Measurements from ENCODE around the gene IFNA21.
"Not testable (repeated sequence)": the region's sequence is repeated elsewhere in the genome, so short reads cannot be mapped to it uniquely, and the experiment has no call there.

The IFNA21 gene

GRCh38 chr9:21141427-21141882, 25.0 kb downstream of the IFNA21 start, which contains the start of gene IFNW1:
TSS of gene IFNW1 (minus strand) at chr9:21141832. CDS start at chr9:21141570, 262 bp downstream.
- DNase-seq (ENCODE audit: low spot score) = no peak

- no peak for DNase-seq (ENCODE audit: low spot score)
Observed at GRCh38 chr9:21137020-21137419, 29.4 kb downstream of the IFNA21 start.

DNA sequence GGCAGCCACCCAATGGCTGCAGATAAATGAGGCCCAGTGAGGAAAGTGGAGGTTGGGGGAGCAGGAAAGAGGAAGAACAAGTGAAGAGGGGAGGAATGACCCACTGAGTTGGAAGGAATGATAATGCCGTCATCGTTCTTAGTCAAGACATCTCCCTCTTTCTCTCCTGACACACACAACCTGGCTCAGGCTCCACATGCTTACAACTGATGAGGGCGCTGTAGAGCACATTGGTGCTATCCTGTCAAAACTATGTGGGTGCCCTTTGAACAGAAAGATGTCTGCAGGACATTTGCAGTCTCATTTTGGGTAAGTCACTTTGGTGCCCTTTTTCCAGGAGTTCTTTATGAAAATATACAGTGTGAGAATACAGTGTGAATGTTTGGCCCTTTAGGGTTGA, 30.7 kb downstream of the IFNA21 start:
- DNase-seq (ENCODE audit: low spot score) = no peak

DNA sequence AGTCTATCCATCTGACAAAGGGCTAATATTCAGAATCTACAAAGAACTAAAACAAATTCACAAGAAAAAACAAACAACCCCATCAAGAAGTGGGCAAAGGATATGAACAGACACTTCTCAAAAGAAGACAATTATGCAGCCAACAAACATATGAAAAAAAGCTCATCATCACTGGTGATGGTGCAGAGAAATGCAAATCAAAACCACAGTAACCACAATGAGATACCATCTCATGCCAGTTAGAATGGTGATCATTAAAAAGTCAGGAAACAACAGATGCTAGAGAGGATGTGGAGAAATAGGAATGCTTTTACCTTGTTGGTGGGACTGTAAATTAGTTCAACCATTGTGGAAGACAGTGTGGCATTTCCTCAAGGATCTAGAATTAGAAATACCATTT, 38.3 kb downstream of the IFNA21 start:
- DNase-seq (ENCODE audit: low spot score) = not testable (repeated sequence)

DNA sequence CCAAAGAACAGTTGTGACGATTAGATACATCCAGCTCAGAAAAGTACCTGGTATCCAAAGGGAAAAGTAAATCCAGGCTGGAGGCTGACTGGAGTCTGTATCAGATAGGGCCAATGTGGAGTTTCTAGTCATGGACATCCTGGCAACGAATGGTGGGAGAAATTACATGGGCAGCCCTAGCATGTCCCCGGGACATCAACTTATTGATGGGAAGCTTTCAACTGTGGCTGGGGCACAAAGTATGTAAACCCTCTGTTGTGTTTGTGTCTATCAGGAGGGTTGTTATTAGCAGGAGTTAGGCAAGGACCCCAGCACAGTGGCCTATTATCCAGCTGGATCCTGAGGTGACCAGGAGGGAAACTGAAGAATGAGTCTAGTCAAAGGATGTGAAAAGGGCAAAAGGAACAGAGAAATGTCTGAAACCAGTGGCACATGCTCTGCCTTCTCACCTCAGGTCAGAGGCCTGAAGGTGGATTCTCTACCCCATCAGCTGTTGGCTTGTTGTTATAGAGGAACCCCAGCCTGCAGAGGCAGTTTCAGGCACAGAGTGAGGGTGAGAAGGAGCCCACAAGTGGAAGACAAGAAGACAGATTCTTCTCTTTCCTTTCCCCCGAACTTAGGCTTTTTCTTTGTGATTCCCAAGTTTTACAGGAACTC, 44.7 kb downstream of the IFNA21 start:
- DNase-seq (ENCODE audit: low spot score) = no peak

GRCh38 chr9:21121079-21121478, 45.4 kb downstream of the IFNA21 start:
- no peak for DNase-seq (ENCODE audit: low spot score)

- no peak for DNase-seq (ENCODE audit: low spot score)
Observed at GRCh38 chr9:21119093-21119770, 47.2 kb downstream of the IFNA21 start.
